Activated CD8-positive, alpha-beta memory T cell treated with anti-CD3 and anti-CD28 coated beads for 4 hours (primary cell): ENCODE measurements around the gene SLC35A4.
"Not testable (repeated sequence)": the region's sequence is repeated elsewhere in the genome, so short reads cannot be mapped to it uniquely, and the experiment has no call there.

Experiments used
- DNase-seq, 2 donors: peaks; one replicate each; pipeline ENCODE4 v3.0.0-alpha.2; 2020; ENCODE audit warnings: low read depth in 2 of 2

The SLC35A4 gene

GRCh38 chr5:140588311-140589070, 23.9 kb downstream of the SLC35A4 start:
- no peak for DNase-seq

GRCh38 chr5:140590861-140591260, 26.2 kb downstream of the SLC35A4 start:
- no peak for DNase-seq

GRCh38 chr5:140591747-140592372, 27.2 kb downstream of the SLC35A4 start:
- no peak for DNase-seq

- DNase-seq: not testable (repeated sequence)
These were observed 28.4 kb downstream of the SLC35A4 start for GRCh38 chr5:140593070-140593469.

- DNase-seq: no peak
These were observed 29.5 kb downstream of the SLC35A4 start for GRCh38 chr5:140594169-140594568.

- DNase-seq: no peak
These were observed 31.1 kb downstream of the SLC35A4 start for GRCh38 chr5:140595538-140596300.

- no peak for DNase-seq
These were observed 31.7 kb downstream of the SLC35A4 start for GRCh38 chr5:140596321-140596741.

GRCh38 chr5:140598836-140599235, 34.2 kb downstream of the SLC35A4 start:
- no peak for DNase-seq

- no peak for DNase-seq
These were observed 35.5 kb downstream of the SLC35A4 start for GRCh38 chr5:140600096-140600495.

GRCh38 chr5:140602147-140602546, 37.5 kb downstream of the SLC35A4 start:
- no peak for DNase-seq

GRCh38 chr5:140603446-140603698, 38.7 kb downstream of the SLC35A4 start:
- not testable (repeated sequence) for DNase-seq

- DNase-seq: no peak
These were observed 39.1 kb downstream of the SLC35A4 start for GRCh38 chr5:140603734-140604133.

- DNase-seq: no peak
These were observed 41.3 kb downstream of the SLC35A4 start for GRCh38 chr5:140605879-140606278.

GRCh38 chr5:140607031-140607430, 42.4 kb downstream of the SLC35A4 start:
- DNase-seq: no peak

- DNase-seq: no peak
These were observed 44.1 kb downstream of the SLC35A4 start for GRCh38 chr5:140608722-140609121.

GRCh38 chr5:140609126-140609525, 44.5 kb downstream of the SLC35A4 start:
- DNase-seq: no peak

GRCh38 chr5:140611020-140611521, 46.4 kb downstream of the SLC35A4 start:
- DNase-seq: no peak
